ENCODE results near the gene UPF3A. TPM values are rescaled to one million over a fixed set of nuclear protein-coding genes. Genes with fewer than 3 reads are reported as not detected.
"Not testable (repeated sequence)": the region's sequence is repeated elsewhere in the genome, so short reads cannot be mapped to it uniquely, and the experiment has no call there.

The UPF3A gene
- total RNA-seq, 6 donors from 2014 or later = 27.5 to 117 (median 48.6) TPM

- no peak for DNase-seq
- Histone ChIP-seq H3K36me3 (peaks cover 34 to 100% (median 82%) of the 10 kb centered on the region in 4 donors), H3K27me3 (no peaks in the 10 kb centered on the region), H3K4me1 (no peaks in the 10 kb centered on the region), H3K27ac (no peak overlapping the region), H3K9me3 (no peaks in the 10 kb centered on the region), H3K4me3 (no peak overlapping the region)
- WGBS, 2 donors = 75 to 89% methylated on average over 3 of the region's 3 CpGs
- no peak for ATAC-seq (ENCODE audit: low FRiP score in 2 of 2)
- no peak for TF ChIP-seq EP300 (IDR thresholded peaks at IDR 0.05)
- TF ChIP-seq POLR2AphosphoS5 (IDR thresholded peaks at IDR 0.05) = no peak
- no peak for TF ChIP-seq POLR2A (IDR thresholded peaks at IDR 0.05)
- TF ChIP-seq, protein P1, sequence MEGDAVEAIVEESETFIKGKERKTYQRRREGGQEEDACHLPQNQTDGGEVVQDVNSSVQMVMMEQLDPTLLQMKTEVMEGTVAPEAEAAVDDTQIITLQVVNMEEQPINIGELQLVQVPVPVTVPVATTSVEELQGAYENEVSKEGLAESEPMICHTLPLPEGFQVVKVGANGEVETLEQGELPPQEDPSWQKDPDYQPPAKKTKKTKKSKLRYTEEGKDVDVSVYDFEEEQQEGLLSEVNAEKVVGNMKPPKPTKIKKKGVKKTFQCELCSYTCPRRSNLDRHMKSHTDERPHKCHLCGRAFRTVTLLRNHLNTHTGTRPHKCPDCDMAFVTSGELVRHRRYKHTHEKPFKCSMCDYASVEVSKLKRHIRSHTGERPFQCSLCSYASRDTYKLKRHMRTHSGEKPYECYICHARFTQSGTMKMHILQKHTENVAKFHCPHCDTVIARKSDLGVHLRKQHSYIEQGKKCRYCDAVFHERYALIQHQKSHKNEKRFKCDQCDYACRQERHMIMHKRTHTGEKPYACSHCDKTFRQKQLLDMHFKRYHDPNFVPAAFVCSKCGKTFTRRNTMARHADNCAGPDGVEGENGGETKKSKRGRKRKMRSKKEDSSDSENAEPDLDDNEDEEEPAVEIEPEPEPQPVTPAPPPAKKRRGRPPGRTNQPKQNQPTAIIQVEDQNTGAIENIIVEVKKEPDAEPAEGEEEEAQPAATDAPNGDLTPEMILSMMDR (IDR thresholded peaks at IDR 0.05) = no peak
Measured at GRCh38 chr13:114261328-114261965, 20.0 kb upstream of the UPF3A start.

- Histone ChIP-seq H3K4me1 (no peaks in the 10 kb centered on the region), H3K27me3 (no peaks in the 10 kb centered on the region), H3K36me3 (peaks cover 34 to 100% (median 81%) of the 10 kb centered on the region in 4 donors), H3K9me3 (no peaks in the 10 kb centered on the region), H3K27ac (no peak overlapping the region), H3K4me3 (no peak overlapping the region)
- DNase-seq (no peak), ATAC-seq (ENCODE audit: low FRiP score in 2 of 2) (no peak)
- no peak for TF ChIP-seq POLR2A (IDR thresholded peaks at IDR 0.05)
- TF ChIP-seq EP300 (IDR thresholded peaks at IDR 0.05) = no peak
- no peak for TF ChIP-seq POLR2AphosphoS5 (IDR thresholded peaks at IDR 0.05)
- TF ChIP-seq, protein P1 (IDR thresholded peaks at IDR 0.05) = no peak
- WGBS, 2 donors = 69 to 79% methylated on average over 5 of the region's 5 CpGs
Measured at GRCh38 chr13:114263578-114263977, 17.8 kb upstream of the UPF3A start.

DNA sequence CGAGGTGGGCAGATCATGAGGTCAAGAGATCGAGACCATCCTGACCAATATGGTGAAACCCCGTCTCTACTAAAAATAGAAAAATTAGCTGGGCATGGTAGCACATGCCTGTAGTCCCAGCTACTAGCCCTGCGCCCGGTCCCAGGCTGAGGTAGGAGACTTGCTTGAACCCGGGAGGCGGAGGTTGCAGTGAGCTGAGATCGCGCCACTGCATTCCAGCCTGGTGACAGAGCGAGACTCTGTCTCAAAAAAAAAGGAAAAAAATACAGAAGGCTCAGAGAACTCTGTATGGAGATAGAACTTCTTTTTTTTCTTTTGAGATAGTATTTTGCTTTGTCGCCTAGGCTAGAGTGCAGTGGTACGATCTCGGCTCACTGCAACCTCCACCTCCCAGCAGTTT lies 17.1 kb upstream of the UPF3A start:
- not testable (repeated sequence) for H3K4me3 ChIP-seq; H3K9me3 ChIP-seq; H3K27me3 ChIP-seq; H3K27ac ChIP-seq; H3K4me1 ChIP-seq; DNase-seq; ATAC-seq (ENCODE audit: low FRiP score in 2 of 2)
- H3K36me3 ChIP-seq = peaks cover 31 to 100% (median 83%) of the 10 kb centered on the region in 4 donors
- WGBS, 2 donors = 94 to 97% methylated on average over 13 of the region's 13 CpGs

DNA sequence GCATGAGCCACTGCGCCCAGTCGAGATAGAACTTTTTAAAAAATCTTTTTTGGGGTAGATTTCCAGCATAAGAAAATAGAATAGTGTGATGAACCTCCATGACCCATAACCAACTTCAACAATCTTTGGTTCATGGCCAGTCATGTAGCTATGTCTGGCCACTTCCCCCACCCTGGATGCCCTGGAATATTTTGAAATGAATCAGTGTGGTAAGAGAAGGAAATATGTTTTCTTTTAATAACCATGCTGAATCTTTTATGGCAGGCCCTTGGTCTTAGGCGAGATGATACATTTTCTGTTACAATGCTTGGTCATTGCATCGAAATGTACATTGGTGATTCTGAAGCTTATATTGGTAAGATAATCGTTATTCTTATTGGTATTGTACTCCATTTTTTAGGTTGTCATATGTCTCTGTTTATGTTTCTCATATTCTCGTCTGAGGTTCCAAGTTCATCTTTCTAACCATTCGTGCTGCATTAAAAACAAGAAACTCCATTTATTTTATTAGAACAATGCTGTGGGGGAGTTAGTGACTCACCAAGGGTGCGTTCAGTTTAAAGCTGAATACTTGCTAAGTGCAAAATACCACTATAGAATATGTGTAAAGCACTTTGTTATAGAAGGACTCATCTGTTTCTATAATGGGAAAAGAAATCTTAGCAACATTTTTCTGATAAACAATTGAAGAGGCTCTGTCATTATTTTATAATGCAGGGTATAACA lies 16.4 kb upstream of the UPF3A start:
- ATAC-seq (ENCODE audit: low FRiP score in 2 of 2) (no peak), DNase-seq (no peak)
- Histone ChIP-seq H3K4me3 (no peak overlapping the region), H3K9me3 (no peaks in the 10 kb centered on the region), H3K27ac (no peak overlapping the region), H3K27me3 (no peaks in the 10 kb centered on the region), H3K36me3 (peaks cover 24 to 100% (median 83%) of the 10 kb centered on the region in 4 donors), H3K4me1 (no peaks in the 10 kb centered on the region)
- TF ChIP-seq POLR2A (IDR thresholded peaks at IDR 0.05) = no peak
- TF ChIP-seq, protein P1 (IDR thresholded peaks at IDR 0.05) = no peak
- TF ChIP-seq EP300 (IDR thresholded peaks at IDR 0.05) = no peak
- TF ChIP-seq POLR2AphosphoS5 (IDR thresholded peaks at IDR 0.05) = no peak
- 95 to 97% methylated on average over 8 of the region's 8 CpGs for WGBS, 2 donors

DNA sequence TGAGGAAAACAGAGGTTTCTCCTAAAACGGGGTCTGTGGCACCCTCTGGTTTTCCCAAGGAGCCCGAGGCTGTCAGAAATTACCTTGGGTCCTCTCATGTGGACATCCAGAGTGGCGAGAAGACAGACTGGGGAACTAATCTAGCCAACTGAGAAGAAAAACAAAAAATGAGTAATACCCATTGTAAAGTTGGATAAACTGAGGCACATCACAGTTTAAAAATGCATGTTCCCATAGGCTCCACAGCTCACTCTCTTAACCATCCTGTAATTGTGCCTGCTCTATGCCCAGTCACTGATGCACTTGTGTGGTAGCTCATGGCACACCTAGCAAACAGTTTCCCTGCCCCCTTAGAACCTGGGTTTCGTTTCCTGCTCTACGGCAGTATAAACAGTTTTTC lies 15.2 kb upstream of the UPF3A start:
- Histone ChIP-seq H3K36me3 (peaks cover 18 to 91% (median 80%) of the 10 kb centered on the region in 4 donors), H3K27me3 (no peaks in the 10 kb centered on the region), H3K4me3 (no peak overlapping the region), H3K4me1 (no peaks in the 10 kb centered on the region), H3K9me3 (no peaks in the 10 kb centered on the region), H3K27ac (no peak overlapping the region)
- TF ChIP-seq EP300 (IDR thresholded peaks at IDR 0.05) (no peak), POLR2AphosphoS5 (IDR thresholded peaks at IDR 0.05) (no peak), POLR2A (IDR thresholded peaks at IDR 0.05) (no peak)
- TF ChIP-seq, protein P1 (IDR thresholded peaks at IDR 0.05) = no peak
- no peak for DNase-seq
- 88 to 97% methylated on average over 5 of the region's 5 CpGs for WGBS, 2 donors
- ATAC-seq (ENCODE audit: low FRiP score in 2 of 2) = no peak

Data from upper lobe of left lung (tissue), 6 donors.